Choroid plexus epithelial cell (primary cell): Measurements from ENCODE around the gene TRAPPC8.
"Not testable (repeated sequence)": the region's sequence is repeated elsewhere in the genome, so short reads cannot be mapped to it uniquely, and the experiment has no call there.

Experiments used
- DNase-seq: peaks from one replicate; pipeline ENCODE4 v3.0.0-alpha.2; 2010; ENCODE audit warnings: low read depth
- H3K4me3 ChIP-seq: 2 replicates; pipeline ENCODE4 v1.5.1; 2011; ENCODE audit warnings: low read depth, mild to moderate bottlenecking, control low read depth, low read length, moderate library complexity
- TF ChIP-seq, protein P1 (sequence below): conservative IDR thresholded peaks from 2 replicates; pipeline ENCODE4 v1.5.1; 2011; ENCODE audit warnings: low read depth, mild to moderate bottlenecking, control low read depth, inconsistent platforms, low read length, moderate library complexity

Gene TRAPPC8

DNA sequence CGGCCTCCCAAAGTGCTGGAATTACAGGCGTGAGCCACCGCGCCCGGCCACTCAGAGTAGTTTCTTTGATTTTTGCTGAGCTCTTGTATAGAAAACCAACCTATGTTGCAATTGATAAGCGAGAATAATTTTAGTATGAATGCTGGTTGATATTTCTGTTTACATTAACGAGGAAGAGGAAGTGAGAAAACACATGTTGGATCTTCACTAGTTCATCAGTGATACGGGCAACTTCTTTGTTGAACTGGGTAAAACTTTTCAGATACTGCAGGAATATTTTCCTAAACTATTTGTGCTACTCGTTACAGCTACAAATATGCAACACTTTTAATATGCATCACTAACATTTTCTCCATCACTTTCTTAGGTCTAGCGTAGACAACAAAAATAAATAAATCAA is 114.3 kb downstream of the TRAPPC8 start:
- TF ChIP-seq, protein P1, sequence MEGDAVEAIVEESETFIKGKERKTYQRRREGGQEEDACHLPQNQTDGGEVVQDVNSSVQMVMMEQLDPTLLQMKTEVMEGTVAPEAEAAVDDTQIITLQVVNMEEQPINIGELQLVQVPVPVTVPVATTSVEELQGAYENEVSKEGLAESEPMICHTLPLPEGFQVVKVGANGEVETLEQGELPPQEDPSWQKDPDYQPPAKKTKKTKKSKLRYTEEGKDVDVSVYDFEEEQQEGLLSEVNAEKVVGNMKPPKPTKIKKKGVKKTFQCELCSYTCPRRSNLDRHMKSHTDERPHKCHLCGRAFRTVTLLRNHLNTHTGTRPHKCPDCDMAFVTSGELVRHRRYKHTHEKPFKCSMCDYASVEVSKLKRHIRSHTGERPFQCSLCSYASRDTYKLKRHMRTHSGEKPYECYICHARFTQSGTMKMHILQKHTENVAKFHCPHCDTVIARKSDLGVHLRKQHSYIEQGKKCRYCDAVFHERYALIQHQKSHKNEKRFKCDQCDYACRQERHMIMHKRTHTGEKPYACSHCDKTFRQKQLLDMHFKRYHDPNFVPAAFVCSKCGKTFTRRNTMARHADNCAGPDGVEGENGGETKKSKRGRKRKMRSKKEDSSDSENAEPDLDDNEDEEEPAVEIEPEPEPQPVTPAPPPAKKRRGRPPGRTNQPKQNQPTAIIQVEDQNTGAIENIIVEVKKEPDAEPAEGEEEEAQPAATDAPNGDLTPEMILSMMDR, result no peak
- no peak overlapping the region for H3K4me3 ChIP-seq
- DNase-seq, result no peak

- DNase-seq, H3K4me3 ChIP-seq: not testable (repeated sequence)
Observed at GRCh38 chr18:31826673-31827325, 116.1 kb downstream of the TRAPPC8 start.

GRCh38 chr18:31825772-31826171 is 117.2 kb downstream of the TRAPPC8 start:
- DNase-seq, result no peak
- TF ChIP-seq, protein P1, result no peak
- H3K4me3 ChIP-seq, result no peak overlapping the region

DNA sequence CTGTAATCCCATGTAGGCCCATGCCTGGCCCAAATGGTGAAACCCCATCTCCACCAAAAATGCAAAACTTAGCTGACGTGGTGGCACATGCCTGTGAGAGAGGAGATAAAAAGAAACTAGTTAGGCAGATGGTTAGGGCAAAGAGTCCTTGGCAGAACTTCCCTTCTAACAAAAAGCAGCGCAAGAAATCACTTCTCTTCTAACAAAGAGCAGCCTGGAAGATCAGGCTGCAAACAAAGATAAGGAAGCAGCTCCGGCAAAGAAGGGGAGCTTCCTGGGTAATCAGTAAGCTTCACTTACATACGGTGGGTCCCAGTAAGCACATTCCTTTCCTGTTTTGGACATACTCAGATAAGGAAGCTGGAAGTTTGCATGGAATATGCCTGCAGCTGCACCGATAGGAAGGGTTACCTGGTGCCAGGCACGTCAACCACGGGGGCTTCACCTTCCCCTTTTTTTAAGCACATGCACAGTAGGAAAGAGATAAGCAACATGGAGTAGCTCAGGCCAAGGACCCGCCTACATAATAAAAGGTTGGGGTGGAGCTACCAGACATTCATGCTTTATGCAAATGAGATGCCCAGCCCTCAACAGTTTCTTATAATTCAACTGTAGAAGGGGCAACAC is 121.3 kb downstream of the TRAPPC8 start:
- no peak overlapping the region for H3K4me3 ChIP-seq
- no peak for DNase-seq
- TF ChIP-seq, protein P1, result no peak

DNA sequence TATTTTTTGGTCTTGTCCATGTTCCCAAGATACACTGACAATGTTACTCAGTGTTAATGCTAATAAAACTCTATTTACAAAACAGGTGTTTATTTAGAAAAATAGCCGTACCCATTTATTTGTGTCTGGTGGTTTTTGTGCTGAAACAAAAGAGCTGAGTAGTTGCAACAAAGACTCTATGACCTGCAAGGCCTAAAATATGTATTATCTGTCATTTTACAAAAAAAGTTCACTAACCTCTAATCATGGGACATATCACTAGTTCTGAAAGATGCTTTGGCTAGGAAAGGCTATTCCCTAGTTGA is 123.1 kb downstream of the TRAPPC8 start:
- DNase-seq, result no peak
- TF ChIP-seq, protein P1, result no peak
- no peak overlapping the region for H3K4me3 ChIP-seq

DNA sequence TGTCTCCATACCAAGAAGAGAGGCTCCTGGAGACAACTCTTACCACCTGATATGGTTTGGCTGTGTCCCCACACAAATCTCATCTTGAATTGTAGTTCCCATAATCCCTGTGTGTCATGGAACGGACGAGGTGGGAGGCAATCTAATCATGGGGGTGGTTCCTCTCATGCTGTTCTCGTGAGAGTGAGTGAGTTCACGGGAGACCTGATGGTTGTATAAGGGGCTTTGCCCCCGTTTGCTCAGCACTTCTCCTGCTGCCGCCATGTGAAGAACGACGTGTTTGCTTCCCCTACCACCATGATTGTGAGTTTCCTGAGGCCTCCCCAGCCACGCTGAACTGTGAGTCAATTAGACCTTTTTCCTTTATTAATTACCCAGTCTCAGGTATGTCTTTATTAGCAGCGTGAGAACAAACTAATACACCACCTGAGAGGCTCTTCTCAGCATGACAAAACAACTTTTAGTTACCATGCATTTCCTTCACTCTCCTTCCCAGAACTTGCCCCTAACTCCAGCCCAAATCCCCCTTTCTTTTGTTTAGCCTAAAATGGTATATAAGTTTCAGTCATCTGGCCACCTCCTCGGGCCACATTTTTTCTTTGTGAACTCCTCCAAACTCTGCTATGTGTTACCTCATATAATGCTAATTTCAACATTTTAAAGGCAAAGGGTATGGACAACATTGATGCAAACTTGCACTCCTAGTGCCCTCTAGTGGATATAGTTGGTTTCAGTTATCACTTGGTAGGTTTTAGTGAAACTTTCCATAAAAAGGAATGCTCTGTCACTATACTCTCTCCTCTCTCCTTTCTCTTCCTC is 123.6 kb downstream of the TRAPPC8 start:
- TF ChIP-seq, protein P1, result peak; percentile 69
- peak; percentile 81 for DNase-seq
- no peak overlapping the region for H3K4me3 ChIP-seq

GRCh38 chr18:31814132-31814531 is 128.8 kb downstream of the TRAPPC8 start:
- TF ChIP-seq, protein P1, result no peak
- no peak overlapping the region for H3K4me3 ChIP-seq
- DNase-seq, result no peak

- not testable (repeated sequence) for DNase-seq, H3K4me3 ChIP-seq
Observed at GRCh38 chr18:31810336-31811130, 132.4 kb downstream of the TRAPPC8 start.

DNA sequence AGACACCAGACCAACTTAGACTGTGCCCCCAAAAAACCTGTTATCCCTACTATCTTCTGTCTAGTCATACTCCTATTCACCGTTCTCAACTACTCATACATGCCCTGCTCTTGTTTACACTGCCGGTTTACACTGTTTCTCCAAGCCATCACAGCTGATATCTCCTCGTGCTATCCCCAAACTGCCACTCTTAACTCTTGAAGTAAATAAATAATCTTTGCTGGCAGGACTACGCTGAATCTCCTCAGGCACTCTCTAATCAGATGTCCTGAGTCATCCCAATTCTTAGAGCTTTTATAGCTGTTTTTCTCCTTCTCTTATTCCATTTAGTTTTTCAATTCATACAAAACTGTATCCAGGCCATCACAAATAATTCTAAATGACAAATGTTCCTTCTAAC is 133.9 kb downstream of the TRAPPC8 start:
- H3K4me3 ChIP-seq, DNase-seq: not testable (repeated sequence)
